Superior temporal gyrus (tissue), 1 donor: ENCODE data around the gene RBM33.
"Not testable (repeated sequence)": the region's sequence is repeated elsewhere in the genome, so short reads cannot be mapped to it uniquely, and the experiment has no call there.

Source experiments
- DNase-seq: peaks from one replicate; pipeline ENCODE4 v3.0.0-alpha.2; 2016; ENCODE audit errors: extremely low spot score

The RBM33 gene, protein sequence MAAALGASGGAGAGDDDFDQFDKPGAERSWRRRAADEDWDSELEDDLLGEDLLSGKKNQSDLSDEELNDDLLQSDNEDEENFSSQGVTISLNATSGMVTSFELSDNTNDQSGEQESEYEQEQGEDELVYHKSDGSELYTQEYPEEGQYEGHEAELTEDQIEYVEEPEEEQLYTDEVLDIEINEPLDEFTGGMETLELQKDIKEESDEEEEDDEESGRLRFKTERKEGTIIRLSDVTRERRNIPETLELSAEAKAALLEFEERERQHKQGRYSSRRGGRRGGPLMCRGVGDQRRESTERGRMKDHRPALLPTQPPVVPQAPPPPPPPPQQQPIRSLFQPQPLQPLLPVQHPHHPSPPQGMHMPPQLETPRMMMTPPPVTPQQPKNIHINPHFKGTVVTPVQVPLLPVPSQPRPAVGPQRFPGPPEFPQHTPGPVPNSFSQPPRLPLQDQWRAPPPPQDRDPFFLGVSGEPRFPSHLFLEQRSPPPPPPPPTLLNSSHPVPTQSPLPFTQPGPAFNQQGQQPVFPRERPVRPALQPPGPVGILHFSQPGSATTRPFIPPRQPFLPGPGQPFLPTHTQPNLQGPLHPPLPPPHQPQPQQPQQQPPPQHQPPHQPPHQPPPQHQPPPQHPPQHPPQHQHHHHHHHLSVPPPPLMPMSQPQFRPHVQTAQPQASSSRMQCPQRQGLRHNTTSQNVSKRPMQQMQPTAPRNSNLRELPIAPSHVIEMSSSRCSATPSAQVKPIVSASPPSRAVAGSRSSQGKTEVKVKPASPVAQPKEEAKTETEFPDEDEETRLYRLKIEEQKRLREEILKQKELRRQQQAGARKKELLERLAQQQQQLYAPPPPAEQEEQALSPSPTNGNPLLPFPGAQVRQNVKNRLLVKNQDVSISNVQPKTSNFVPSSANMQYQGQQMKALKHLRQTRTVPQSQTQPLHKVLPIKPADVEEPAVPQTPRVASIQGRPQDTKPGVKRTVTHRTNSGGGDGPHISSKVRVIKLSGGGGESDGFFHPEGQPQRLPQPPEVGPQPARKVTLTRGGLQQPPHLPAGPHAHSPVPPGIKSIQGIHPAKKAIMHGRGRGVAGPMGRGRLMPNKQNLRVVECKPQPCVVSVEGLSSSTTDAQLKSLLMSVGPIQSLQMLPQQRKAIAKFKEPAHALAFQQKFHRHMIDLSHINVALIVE

DNA sequence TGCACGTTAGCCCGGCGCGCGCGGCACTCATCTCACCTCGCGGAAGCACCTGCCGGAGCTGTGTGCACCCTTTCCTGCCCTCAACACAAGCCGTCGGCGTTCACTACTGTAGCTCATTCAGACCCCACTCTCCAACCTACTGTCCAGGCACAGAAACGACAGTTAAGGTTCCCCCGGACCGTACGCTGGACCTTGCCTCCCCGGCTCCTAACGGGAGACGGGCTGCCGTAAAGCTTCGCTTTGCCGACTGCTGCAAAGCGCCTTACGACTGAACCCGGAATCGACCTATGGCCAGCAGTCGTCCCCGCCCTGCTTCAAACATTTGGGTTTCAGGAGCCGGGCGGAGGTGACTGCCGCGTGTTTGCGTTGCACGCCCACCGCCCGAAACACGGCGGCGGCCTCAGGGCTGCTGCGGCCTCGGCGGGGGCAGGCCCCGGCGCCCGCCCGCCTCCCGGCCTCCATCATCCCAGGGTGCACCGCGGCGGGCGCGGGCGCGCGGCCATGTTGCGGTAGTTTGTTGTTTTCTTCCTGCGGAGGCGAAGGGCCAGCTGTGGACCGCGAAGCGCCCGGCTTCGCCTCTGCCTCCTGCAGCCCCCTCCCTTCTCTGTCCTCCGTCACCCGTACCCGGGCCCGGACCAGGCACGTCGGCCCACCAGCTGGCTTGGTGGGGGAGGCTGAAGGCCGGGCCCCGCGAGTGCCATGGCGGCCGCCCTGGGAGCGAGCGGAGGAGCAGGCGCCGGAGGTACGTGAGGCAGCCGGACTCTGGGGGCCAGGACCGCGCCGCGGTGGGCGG is at the start of gene RBM33:
Gene RBM33 (plus strand): TSS at position 484 of the 793 bp plus-strand sequence. CDS start 216 bp downstream, at position 700.
- peak; percentile 86 for DNase-seq

DNA sequence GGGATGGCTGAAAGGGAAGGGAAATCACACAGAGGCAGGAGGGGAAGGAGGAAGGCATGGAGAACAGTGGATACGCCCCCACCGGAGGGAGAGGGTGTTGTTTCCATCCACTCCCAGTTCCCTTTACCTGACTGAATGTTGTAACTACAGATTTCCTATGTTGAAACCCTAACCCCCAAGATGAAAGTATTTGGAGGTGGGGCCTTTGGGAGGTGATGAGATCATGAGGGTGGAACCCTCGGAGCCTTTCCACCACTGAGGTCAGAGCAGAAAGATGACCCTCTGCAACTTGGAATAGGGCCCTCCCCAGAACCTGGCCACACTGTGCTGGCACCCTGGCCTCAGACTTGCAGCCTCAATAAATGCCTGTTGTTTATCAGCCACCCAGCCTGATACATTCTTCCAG is 49.5 kb upstream of the RBM33 start:
- no peak for DNase-seq

DNA sequence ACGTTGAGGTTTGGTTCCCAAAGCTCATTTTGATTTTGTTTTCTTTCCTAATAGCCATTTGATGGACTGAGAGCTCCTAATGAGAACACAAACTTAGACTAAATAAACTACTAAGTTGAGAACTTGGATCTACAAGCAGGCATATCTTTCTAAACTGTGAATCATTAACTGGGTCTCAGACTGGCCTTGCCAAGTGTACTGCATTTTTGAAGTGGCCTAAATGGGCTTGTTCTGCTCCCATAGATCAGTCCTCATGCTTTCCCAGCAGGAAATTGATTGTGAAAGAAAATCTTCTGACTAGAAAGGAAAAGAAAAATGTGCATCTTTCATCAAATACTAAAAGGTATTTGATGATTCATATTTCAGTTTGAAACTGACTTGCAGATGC is 46.7 kb upstream of the RBM33 start:
- no peak for DNase-seq

DNA sequence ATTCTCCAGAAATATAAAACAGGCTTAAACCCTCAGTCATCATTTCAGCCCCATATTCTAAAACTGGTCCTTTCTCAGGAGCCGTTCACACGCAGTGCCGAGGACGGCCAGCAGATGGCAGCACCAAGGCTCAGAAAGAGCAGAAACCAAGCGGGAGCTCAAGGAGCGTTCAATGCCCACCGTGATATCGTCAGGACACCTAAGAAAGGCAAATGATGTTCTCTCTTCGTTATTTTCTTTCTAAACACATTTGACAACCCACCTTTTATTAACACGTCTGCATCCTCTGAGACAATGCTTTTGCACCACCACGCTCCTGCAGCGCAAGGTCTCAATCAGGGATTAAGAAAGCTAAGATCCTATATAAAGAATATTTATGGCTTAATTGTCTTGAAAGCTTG is 45.7 kb upstream of the RBM33 start:
- DNase-seq, result peak; percentile 95

DNA sequence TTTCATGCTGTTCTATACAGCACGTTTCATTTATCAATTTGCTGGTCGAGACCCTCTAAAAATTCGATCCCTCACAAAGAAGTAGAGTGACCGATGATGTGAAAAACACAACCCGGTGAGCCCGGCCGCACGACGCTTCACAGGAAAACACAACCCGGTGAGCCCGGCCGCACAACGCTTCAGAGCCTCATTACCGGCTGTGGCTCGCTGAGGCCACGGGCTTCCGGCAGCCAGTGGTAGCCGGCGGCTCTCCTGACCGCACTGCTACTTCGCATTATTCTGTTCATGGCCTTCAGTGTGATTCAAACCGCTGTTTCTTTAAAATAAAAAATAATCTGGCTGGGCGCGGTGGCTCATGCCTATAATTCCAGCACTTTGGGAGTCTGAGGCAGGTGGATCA is 42.3 kb upstream of the RBM33 start:
- DNase-seq, result no peak

DNA sequence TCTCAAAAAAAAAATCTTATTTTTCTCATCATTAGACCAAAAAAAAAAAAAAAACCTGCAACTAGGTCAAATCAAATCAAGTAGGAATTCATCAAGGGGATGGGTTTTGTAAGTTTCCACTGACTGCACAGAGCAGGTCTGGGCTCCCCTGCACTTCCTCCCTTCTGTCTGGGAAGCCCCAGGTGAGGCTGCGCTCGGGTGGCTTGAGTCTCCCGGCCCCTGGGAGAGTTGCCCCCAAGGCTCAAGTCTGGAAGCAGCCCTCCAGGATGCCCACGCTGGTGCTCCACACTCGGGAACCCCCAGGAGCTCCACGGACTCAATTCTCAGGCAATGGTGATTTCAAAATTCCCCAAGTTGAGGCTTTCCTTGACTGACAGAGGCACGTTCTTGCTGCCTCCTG is 41.7 kb upstream of the RBM33 start:
- no peak for DNase-seq

DNA sequence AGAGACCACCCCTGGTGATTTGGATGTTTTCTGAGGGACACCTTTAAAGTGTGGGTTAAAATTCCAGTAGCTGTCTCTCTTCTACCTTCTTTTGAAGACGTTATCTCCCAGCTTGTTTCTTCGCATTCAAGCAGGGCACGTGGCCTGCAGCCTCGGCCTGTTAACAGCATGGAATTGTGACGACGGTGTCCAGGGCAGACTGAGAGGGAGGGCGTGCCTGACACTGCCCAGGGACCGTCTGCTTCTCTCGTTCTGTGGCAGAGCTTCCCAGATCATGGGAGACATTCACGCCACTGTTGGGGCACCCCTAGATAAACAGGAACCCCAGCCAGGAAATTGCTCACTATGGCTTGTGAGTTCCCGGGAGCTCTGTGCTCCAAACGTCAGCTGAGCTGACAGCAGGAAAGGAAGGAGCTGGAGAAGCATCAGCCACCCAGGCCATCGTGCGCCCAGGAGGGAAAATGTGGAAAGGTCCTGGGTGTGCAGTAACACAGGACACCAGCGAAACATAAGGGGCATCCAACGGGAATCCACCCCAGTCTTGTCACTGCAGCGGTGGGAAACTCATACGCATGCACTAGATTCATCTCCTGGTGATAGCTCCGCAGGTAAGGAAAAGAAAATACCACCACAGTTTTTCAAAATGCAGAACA is 41.1 kb upstream of the RBM33 start:
- no peak for DNase-seq

DNA sequence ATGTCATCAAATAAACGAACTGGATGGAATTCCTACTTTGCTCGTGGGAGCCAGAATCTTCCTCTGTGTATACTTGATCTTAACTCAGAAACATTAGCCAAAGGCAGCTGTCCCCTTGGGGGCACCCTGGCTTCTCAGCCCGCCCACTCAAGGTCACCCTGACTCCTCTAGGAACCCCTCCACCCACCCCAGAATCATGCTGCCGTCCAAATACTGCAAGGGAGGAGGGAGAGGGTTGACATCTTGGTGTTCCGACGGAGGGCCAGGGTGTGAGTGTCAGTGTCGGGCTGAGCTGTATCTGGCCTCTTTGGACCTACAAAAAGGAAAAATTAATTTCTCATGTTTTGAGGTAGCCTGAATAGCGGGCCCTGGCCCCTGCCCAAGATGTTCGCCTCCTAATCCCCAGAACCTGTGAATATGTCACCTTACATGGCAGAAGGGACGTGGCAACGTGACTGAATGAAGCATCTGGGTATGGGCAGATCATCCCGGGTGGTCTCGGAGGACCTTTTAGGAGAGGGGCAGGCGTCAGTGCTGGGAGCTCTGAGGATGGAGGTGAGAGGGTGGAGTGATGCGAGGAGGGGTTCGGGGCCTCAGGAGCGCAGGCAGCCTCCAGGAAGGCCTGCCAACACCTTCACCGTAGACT is 40.5 kb upstream of the RBM33 start:
- DNase-seq, result no peak

DNA sequence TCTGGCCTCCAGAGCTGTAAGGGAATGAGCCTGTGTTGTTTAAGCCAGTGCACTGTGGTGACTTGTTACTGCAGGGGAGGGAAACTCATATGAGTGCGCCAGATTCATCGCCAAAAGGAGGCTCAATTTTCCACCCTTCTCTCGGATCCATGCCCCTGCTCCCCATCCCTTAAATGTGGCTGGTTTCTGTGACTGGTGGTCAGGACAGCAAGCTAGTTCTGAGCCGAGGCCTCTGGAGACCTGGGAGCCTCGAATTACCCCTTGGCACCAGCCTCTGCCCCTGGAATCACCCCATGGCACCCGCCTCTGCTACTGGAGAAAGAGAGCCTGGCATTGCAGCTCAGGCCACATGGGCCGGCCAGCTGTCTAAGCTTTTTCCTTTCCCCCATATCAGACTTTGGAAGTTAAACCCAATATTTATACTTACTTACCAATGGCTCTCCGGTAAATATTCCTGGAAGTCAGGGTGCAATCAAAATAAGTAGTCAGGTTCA is 39.9 kb upstream of the RBM33 start:
- no peak for DNase-seq

DNA sequence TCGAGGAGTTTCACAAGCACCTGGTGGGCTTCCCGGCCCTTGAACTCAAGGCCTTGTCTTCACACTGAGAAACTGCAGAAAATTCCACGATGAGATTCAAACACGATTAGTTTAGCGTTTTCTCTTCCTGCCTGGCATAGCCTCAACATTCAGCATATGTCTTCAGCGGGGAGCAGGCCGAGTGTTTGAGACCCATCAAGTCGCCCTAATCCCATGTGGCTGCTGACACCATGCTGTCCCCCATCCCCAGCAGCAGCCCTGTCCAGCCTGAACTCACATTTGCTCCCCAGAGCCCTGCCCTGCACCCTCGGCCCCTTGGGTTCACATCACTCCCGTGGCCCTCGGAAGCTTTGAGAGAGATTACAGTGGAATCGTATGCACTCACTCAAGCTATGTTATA is 35.3 kb upstream of the RBM33 start:
- no peak for DNase-seq

DNA sequence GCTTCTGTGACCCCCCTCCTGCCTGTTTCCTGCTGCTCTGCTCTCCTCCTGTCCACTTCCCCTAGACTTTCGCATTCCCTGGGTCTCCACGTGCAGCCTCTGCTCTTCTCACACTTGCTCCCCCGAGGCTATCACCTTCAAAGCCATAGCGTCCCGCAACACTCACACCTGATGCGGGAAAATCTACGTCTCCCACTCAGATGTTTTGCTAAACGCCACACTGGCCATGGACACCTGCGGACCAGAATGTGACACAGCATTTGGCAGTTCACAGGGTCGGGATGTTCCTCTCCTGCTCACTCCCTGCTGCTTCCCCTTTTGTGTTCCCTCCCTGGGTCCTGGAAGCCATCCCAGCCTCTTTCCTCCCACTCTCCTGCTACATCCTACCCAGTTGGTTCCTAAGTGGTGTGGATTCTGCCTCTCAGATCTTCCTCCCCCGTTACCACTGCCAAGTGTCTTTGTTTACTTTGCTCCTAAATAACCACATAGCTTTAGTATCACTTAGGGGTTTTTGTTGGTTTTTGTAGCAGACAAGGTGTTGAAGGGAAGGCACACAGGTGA is 33.7 kb upstream of the RBM33 start:
- no peak for DNase-seq

DNA sequence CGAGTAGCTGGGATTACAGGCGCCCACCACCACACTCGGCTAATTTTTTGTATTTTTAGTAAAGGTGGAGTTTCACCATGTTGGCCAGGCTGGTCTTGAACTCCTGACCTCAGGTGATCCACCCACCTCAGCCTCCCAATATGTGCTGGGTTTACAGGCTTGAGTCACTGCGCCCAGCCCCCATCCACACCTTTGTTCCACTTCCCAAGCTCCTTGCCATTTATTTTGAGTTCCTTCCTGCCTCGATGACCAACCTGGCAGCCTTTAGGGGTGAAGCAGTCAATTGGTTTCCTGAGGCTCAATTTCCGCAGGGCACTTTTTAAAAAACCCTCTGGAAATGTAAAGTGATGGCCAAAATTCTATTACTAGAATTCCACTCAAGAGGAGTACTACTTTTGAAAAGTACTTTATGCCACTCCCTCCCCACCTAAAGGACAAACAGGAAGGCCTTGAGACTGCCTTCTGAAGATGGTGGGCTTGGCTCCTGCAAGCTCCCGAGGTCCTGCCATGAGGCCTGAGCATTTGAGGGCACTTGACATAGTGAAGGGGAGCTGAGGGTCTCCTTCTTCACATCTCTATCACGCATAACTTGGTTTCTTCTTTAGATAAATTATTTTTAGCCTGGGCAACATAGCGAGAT is 32.5 kb upstream of the RBM33 start:
- DNase-seq, result no peak

DNA sequence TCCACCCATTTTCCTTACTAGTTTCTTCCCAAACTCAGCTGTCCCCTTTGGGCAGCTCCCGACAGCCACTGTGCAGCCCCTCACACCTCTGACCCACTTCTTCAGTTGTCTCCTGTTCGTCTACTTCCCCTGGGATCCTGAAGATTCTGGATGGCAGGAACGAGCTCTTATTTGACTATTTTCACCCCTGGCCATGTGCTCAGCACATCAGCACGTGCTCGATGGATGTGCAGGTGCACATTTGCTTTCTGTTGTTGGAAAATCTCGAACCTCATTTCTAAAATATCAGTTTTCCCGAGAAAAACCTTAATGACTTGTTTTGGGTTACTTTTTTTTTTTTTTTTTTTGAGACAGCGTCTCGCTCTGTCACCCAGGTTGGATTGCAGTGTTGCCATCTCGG is 31.8 kb upstream of the RBM33 start:
- no peak for DNase-seq

DNA sequence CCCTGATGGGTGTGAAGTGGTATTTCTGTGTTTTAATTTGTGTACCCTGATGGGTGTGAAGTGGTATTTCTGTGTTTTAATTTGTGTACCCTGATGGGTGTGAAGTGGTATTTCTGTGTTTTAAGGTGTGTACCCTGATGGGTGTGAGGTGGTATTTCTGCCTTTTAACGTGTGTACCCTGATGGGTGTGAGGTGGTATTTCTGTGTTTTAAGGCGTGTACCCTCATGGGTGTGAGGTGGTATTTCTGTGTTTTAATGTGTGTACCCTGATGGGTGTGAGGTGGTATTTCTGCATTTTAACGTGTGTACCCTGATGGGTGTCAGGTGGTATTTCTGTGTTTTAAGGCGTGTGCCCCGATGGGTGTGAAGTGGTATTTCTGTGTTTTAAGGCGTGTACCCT is 29.4 kb upstream of the RBM33 start:
- not testable (repeated sequence) for DNase-seq

DNA sequence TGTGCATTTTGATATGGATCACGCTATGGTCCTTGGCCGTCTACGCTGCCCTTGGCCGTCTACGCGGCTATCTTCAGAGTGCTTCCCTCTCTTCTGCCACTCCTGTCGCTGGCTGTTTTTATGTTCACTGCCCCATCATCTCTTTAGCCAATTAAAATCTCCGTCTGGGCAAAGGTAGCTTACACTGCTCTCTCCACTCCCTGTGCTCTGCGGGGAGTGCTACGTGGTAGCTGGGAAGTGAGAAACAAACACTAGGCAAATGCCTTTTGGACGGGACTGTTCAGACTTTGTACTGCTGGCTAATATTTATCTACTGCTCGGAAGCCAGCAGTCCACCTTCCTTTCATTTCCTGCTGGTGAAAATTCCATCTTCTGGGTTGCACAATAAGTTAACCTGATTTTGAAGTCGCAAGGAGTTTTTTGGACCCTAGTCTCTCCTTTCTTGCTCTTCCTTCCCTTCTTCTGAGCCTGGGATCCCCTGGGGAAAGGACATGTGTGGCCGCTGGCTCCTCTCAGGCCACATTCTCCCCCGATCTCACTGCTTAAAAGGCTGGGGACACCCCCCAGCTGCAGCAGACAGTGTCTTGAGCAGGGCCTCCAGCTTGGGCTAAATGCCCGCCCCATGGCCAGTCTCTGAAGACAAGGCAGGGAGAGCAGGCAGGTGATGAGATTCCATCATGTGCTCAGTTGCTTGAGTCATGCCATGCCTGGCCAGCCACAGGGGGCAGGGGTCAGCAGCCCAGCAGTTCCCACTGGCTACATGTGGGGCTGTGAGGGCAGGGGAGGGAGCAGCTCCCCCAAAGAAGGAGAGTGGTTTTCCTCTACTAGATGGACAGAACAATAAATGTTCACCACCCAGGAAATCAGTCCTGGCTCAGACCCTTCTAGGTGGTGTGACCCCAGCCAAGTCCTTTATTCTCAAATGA is 25.5 kb upstream of the RBM33 start:
- no peak for DNase-seq

DNA sequence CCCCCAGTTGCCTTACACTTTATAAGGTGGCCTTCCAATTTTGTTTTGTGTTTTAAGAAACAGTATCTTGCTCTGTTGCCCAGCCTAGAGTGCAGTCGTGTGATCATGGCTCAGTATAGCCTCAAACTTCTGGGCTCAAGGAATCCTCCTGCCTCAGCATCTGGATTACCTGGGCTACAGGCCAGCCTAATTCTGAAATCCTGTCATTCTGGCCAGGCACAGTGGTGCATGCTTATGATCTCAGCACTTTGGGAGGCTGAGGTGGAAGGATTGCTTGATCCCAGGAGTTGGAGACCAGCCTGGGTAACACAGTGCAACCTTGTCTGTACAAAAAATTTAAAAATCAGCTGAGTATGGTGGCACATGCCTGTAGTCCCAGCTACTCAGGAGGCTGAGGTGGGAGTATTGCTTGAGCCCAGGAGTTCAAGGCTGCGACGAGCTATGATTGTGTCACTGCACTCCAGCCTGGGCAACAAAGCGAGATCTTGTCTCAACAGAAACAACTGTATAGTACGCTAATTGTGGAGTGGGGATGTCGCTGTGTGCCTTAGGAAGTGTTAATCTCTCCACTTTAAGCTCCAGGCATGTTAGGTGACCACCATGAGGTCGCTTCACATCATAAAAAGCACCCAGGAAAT is 24.7 kb upstream of the RBM33 start:
- DNase-seq, result no peak

DNA sequence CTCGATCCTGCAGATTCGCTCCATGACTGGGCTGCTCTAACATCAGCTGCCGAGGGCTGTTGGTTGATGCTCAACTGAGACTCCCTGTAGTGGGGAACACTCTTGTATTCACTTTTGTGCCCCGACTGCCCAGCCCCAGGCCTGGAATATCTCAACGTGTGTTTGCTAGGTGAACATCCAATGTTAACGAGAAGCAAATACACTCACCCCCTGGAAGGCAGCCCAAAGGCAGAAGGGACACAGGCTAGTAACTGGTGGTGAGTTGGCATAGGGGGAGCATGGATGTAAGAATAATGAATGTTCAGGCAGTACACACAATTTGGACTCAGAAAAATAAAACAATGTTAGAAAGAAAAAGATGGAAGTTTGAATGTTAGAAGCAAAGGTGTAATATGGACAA is 24.0 kb upstream of the RBM33 start:
- DNase-seq, result no peak

DNA sequence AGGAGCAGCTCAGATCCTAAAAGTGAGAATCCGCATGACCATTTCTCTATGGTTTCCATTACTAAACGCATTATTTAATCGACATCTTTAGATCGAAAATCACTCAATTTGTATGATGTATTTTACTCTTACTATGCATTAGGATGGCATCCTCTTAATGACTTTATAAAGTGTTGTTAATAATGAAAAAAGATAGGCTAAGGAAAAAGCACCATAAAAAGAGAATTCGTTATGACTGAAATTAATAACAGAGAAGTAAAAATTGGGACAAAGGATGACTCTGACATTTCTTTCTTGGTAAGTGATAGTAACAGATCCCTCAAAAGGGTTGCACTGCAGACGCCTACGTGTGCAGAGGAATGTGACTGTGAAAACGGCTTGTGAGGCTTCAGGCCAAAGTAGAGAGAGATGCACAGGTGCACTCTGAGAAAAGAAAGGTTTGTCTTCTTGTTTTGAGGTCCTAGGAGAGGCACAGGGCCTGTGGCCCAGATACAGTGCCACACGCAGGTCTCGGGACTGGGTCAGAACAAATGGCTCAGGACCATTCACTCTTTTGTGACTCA is 23.0 kb upstream of the RBM33 start:
- no peak for DNase-seq
